GM12878 (cell line): ENCODE data around the gene TRIM47. TPM values are rescaled to one million over a fixed set of nuclear protein-coding genes. Genes with fewer than 3 reads are reported as not detected.
A peak's percentile ranks its signal among the peaks of the same experiment; 100 is the strongest.

Experiments used
- BHLHE40 ChIP-seq, 2 experiments: fragments of 450-650 bp in 1 of 2; IDR thresholded peaks; 2 replicates each; pipeline ENCODE4 v1.6.1; 2011 to 2017; ENCODE audit warnings: low read depth in 2 of 2, borderline replicate concordance in 1 of 2, improper control_type of control experiment in 1 of 2, low read length in 1 of 2, mild to moderate bottlenecking in 1 of 2
- CBX3 ChIP-seq: fragments of 200-600 bp; sonication (generic); IDR thresholded peaks from 2 replicates; pipeline ENCODE4 v1.6.1; 2016; ENCODE audit warnings: low read depth, borderline replicate concordance
- FOS ChIP-seq: IDR thresholded peaks from 3 replicates; pipeline ENCODE4 v1.6.1; 2011; ENCODE audit warnings: borderline replicate concordance; ENCODE audit not compliant: insufficient read length; ENCODE audit errors: extremely low read depth
- FOXM1 ChIP-seq: IDR thresholded peaks from 2 replicates; pipeline ENCODE4 v1.6.1; 2012; ENCODE audit warnings: low read depth, mild to moderate bottlenecking, inconsistent platforms, low read length, moderate library complexity
- MEF2A ChIP-seq: IDR thresholded peaks from 2 replicates; pipeline ENCODE4 v1.6.1; 2011; ENCODE audit warnings: low read depth, mild to moderate bottlenecking, low read length, moderate library complexity; ENCODE audit not compliant: insufficient read depth
- MEF2B ChIP-seq: fragments of 450-650 bp; IDR thresholded peaks from 2 replicates; pipeline ENCODE4 v1.6.1; 2018; ENCODE audit warnings: mild to moderate bottlenecking, moderate library complexity; ENCODE audit not compliant: partially characterized antibody, poor library complexity, severe bottlenecking
- MTA2 ChIP-seq: fragments of 450-650 bp; IDR thresholded peaks from 2 replicates; pipeline ENCODE4 v1.6.1; 2016; ENCODE audit warnings: low read depth, mild to moderate bottlenecking, moderate library complexity
- RAD51 ChIP-seq: fragments of 450-650 bp; IDR thresholded peaks from 2 replicates; pipeline ENCODE4 v1.6.1; 2016; ENCODE audit warnings: moderate library complexity, mild to moderate bottlenecking, inconsistent platforms
- RCOR1 ChIP-seq: conservative IDR thresholded peaks from 2 replicates; pipeline ENCODE4 v1.6.1; 2012; ENCODE audit warnings: low read depth, low read length, improper control_type of control experiment
- RUNX3 ChIP-seq: IDR thresholded peaks from 2 replicates; pipeline ENCODE4 v1.6.1; 2012; ENCODE audit warnings: low read length, inconsistent platforms
- SMAD1 ChIP-seq: fragments of 450-650 bp; IDR thresholded peaks from 2 replicates; pipeline ENCODE4 v1.6.1; 2018; ENCODE audit warnings: mild to moderate bottlenecking, low read depth; ENCODE audit not compliant: partially characterized antibody
- SREBF2 ChIP-seq: IDR thresholded peaks from 2 replicates; pipeline ENCODE4 v1.6.1; 2012; ENCODE audit warnings: mild to moderate bottlenecking, low read length
- polyA plus RNA-seq, 11 experiments: library from polyadenylated mRNA; depleted of rRNA in 4 of 11; unstranded in 6 of 11; stranded (reverse) in 5 of 11; fragments of >200 nt; fragmentation: Nextera tagmentation in 4 of 11; fragmentation: Illumina TruSeq in 1 of 11; extraction: Ambion mirVana in 4 of 11; extraction: Trizol in 1 of 11; gene quantifications; 1 replicate in 1 of 11; 2 replicates in 10 of 11; pipeline versions ENCODE4 v1.2.1 to v1.2.3, GENCODE V29; 2011 to 2016; ENCODE audit warnings: inconsistent platforms in 2 of 11, missing spikeins in 2 of 11, low read depth in 1 of 11
- total RNA-seq, 4 experiments: library from RNA; depleted of rRNA in 3 of 4; stranded (reverse); fragments of >200 nt in 3 of 4; fragmentation: Illumina TruSeq in 1 of 4; extraction: Trizol in 1 of 4; gene quantifications; 2 replicates each; pipeline versions ENCODE4 v1.2.1 to v1.2.3, GENCODE V29; 2013 to 2021
- TF ChIP-seq, protein P1 (sequence below): fragments of 450-650 bp; IDR thresholded peaks from 2 replicates; pipeline ENCODE4 v1.6.1; 2016; ENCODE audit warnings: mild to moderate bottlenecking
- TF ChIP-seq, protein P2 (sequence below): fragments of 450-650 bp; IDR thresholded peaks from 2 replicates; pipeline ENCODE4 v1.6.1; 2018; ENCODE audit warnings: mild to moderate bottlenecking, low read depth, moderate library complexity; ENCODE audit not compliant: partially characterized antibody
- TF ChIP-seq, protein P3 (sequence below): fragments of 450-650 bp; formaldehyde crosslinking; IDR thresholded peaks from 2 replicates; pipeline ENCODE4 v1.4.0; 2020; ENCODE audit warnings: mild to moderate bottlenecking, moderate library complexity
- TF ChIP-seq, protein P4 (sequence below): fragments of 450-650 bp; IDR thresholded peaks from 2 replicates; pipeline ENCODE4 v1.6.1; 2017; ENCODE audit warnings: antibody characterized with exemption, mild to moderate bottlenecking, moderate library complexity

Gene TRIM47
- total and polyA plus RNA-seq, 10 of the 15 experiments (the other 5 are each of a cell fraction or from before 2014, with no cell fraction given) = 0.35 to 9.7 (median 5.3) TPM

DNA sequence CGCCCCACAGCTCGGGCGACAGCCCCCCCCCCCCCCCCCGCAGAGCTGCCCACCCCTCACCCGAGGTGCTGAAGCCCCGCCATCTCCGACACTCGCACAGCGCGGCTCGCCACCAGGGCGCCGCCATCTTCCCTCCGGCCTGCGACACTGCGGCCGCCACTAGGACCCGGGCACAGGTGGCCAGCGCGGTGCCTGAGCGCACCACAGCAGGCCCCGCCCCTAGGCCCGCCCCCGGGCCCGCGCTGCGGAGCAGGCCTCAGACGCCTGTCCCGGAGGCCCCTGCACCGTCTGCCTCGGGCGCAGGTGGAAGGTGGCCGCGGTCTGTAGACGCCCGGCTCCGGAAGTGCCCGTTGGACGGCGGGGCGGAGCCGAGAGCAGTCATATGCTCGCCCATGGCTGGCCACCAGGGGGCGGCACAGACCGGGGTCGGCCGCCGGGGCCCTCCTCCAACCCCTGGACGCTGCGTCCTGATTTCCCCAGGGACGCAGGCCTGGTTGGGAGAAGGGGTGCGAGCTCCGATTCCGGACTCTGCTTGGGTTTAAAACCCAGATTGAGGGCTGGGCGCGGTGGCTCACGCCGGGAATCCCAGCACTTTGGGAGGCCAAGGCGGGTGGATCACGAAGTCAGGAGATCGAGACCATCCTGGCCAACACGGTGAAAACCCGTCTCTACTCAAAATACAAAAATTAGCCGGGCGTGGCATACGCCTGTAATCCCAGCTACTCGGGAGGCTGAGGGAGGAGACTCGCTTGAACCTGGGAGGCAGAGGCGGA, 26.6 kb upstream of the TRIM47 start, which contains the start of gene MRPL38 (continued):
- TF ChIP-seq SREBF2 (no peak), RAD51 (no peak), SMAD1 (no peak), FOS (no peak), FOXM1 (peak; percentile 72; the same call in 1 of the 2 replicates), RUNX3 (peak; percentile 63), CBX3 (no peak), MEF2A (peak; percentile 62; the same call in 1 of the 2 replicates), MEF2B (peak; percentile 100), MTA2 (peak; percentile 47; the same call in 1 of the 2 replicates), RCOR1 (0 out of 2 replicates have a peak, but pooled peaks have one; percentile 43), BHLHE40 (IDR thresholded peaks at IDR 0.05; ENCODE audit: borderline replicate concordance in 1 of 2, low read depth in 2 of 2, low read length in 1 of 2) (peak; percentile 62 to 82)
- TF ChIP-seq, protein P1, sequence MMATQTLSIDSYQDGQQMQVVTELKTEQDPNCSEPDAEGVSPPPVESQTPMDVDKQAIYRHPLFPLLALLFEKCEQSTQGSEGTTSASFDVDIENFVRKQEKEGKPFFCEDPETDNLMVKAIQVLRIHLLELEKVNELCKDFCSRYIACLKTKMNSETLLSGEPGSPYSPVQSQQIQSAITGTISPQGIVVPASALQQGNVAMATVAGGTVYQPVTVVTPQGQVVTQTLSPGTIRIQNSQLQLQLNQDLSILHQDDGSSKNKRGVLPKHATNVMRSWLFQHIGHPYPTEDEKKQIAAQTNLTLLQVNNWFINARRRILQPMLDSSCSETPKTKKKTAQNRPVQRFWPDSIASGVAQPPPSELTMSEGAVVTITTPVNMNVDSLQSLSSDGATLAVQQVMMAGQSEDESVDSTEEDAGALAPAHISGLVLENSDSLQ = peak; percentile 48
- TF ChIP-seq, protein P2, sequence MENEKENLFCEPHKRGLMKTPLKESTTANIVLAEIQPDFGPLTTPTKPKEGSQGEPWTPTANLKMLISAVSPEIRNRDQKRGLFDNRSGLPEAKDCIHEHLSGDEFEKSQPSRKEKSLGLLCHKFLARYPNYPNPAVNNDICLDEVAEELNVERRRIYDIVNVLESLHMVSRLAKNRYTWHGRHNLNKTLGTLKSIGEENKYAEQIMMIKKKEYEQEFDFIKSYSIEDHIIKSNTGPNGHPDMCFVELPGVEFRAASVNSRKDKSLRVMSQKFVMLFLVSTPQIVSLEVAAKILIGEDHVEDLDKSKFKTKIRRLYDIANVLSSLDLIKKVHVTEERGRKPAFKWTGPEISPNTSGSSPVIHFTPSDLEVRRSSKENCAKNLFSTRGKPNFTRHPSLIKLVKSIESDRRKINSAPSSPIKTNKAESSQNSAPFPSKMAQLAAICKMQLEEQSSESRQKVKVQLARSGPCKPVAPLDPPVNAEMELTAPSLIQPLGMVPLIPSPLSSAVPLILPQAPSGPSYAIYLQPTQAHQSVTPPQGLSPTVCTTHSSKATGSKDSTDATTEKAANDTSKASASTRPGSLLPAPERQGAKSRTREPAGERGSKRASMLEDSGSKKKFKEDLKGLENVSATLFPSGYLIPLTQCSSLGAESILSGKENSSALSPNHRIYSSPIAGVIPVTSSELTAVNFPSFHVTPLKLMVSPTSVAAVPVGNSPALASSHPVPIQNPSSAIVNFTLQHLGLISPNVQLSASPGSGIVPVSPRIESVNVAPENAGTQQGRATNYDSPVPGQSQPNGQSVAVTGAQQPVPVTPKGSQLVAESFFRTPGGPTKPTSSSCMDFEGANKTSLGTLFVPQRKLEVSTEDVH = no peak
- TF ChIP-seq, protein P3, sequence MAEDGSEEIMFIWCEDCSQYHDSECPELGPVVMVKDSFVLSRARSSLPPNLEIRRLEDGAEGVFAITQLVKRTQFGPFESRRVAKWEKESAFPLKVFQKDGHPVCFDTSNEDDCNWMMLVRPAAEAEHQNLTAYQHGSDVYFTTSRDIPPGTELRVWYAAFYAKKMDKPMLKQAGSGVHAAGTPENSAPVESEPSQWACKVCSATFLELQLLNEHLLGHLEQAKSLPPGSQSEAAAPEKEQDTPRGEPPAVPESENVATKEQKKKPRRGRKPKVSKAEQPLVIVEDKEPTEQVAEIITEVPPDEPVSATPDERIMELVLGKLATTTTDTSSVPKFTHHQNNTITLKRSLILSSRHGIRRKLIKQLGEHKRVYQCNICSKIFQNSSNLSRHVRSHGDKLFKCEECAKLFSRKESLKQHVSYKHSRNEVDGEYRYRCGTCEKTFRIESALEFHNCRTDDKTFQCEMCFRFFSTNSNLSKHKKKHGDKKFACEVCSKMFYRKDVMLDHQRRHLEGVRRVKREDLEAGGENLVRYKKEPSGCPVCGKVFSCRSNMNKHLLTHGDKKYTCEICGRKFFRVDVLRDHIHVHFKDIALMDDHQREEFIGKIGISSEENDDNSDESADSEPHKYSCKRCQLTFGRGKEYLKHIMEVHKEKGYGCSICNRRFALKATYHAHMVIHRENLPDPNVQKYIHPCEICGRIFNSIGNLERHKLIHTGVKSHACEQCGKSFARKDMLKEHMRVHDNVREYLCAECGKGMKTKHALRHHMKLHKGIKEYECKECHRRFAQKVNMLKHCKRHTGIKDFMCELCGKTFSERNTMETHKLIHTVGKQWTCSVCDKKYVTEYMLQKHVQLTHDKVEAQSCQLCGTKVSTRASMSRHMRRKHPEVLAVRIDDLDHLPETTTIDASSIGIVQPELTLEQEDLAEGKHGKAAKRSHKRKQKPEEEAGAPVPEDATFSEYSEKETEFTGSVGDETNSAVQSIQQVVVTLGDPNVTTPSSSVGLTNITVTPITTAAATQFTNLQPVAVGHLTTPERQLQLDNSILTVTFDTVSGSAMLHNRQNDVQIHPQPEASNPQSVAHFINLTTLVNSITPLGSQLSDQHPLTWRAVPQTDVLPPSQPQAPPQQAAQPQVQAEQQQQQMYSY (CRISPR knock-in tag) = no peak
- TF ChIP-seq, protein P4, sequence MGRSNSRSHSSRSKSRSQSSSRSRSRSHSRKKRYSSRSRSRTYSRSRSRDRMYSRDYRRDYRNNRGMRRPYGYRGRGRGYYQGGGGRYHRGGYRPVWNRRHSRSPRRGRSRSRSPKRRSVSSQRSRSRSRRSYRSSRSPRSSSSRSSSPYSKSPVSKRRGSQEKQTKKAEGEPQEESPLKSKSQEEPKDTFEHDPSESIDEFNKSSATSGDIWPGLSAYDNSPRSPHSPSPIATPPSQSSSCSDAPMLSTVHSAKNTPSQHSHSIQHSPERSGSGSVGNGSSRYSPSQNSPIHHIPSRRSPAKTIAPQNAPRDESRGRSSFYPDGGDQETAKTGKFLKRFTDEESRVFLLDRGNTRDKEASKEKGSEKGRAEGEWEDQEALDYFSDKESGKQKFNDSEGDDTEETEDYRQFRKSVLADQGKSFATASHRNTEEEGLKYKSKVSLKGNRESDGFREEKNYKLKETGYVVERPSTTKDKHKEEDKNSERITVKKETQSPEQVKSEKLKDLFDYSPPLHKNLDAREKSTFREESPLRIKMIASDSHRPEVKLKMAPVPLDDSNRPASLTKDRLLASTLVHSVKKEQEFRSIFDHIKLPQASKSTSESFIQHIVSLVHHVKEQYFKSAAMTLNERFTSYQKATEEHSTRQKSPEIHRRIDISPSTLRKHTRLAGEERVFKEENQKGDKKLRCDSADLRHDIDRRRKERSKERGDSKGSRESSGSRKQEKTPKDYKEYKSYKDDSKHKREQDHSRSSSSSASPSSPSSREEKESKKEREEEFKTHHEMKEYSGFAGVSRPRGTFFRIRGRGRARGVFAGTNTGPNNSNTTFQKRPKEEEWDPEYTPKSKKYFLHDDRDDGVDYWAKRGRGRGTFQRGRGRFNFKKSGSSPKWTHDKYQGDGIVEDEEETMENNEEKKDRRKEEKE = no peak
